ENCODE data around the gene CABLES2.

Gene CABLES2

GRCh38 chr20:62344092-62344491 lies 63.0 kb downstream of the CABLES2 start:
- no peak for DNase-seq

DNA sequence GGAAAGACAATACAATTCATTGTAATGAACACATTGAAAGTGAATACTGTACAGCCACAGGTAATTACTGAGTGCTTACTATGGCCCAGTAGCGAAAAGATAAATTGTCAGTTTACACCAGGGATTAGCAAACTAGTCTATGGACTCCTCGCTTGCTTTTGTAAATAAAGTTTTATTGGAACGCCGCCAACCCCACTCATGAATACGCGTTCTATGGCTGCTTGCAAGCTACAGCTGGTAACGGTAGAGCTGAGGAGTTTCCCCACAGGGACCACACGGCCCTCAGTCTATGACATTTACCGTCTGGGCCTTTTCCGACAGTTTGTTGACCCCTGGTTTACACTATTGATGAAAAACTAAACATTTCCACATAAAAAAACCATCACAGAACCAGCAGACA lies 64.2 kb downstream of the CABLES2 start:
- DNase-seq, result no peak

DNA sequence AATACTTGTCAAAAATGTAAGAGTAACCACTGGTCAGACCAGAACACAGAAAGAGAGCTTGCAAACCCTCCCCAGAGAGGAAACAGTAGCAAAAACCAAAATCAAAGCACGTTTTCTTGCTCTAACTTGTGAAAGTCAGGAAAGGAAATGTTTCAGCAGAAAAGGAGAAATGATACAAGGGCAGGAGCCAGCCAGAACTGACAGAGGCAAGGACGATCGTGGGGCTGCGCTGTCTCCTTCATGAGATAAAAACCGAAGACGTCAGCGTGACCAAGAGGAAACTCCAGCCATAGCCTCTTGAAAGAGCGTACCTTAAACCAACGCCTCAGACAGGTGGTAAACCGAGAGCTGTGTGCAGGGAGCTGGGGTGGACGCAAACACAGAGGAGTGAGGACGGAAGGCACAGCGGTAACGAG lies 67.4 kb downstream of the CABLES2 start:
- peak; percentile 36 for DNase-seq

Data from CD4-positive, alpha-beta T cell treated with Interferon gamma for 1 hour (primary cell).